Natural killer cell (primary cell): ENCODE results near the gene CALU. TPM values are rescaled to one million over a fixed set of nuclear protein-coding genes. Genes with fewer than 3 reads are reported as not detected.

Source experiments
- ATAC-seq, 3 donors: fragments of 150-1000 bp in 2 of 3; fragments of 200-7000 bp in 1 of 3; cut with Tn5 transposase; 1 replicate in 1 of 3; 2 replicates in 2 of 3; pipeline ENCODE4 v1.10.0; 2021; ENCODE audit warnings: mild to moderate bottlenecking in 2 of 3, moderate library complexity in 2 of 3
- DNase-seq, 2 donors: peaks; one replicate each; pipeline versions ENCODE4 v3.0.0 to v3.0.0-alpha.2; 2013 to 2021; ENCODE audit warnings: mixed read lengths in 1 of 2
- H3K27ac ChIP-seq: one replicate; pipeline ENCODE4 v1.5.1; 2013; ENCODE audit warnings: mild to moderate bottlenecking, low read length
- H3K27me3 ChIP-seq: one replicate; pipeline ENCODE4 v1.6.1; 2013; ENCODE audit warnings: low read length; ENCODE audit not compliant: control insufficient read depth, insufficient read depth
- H3K36me3 ChIP-seq: one replicate; pipeline ENCODE4 v1.6.1; 2013; ENCODE audit warnings: low read length; ENCODE audit not compliant: control insufficient read depth, insufficient read depth
- H3K4me1 ChIP-seq: one replicate; pipeline ENCODE4 v1.6.1; 2013; ENCODE audit warnings: low read length; ENCODE audit not compliant: control insufficient read depth, insufficient read depth
- H3K4me3 ChIP-seq: one replicate; pipeline ENCODE4 v1.5.1; 2013; ENCODE audit warnings: low read length
- H3K9me3 ChIP-seq: one replicate; pipeline ENCODE4 v1.6.1; 2013; ENCODE audit warnings: low read length; ENCODE audit not compliant: control insufficient read depth, insufficient read depth
- H3K27ac Mint-ChIP-seq, 2 donors: one replicate each; pipeline ENCODE4 v1.8.0; 2022; ENCODE audit warnings: mild to moderate bottlenecking in 2 of 2, mixed read lengths in 2 of 2, moderate library complexity in 1 of 2
- H3K27me3 Mint-ChIP-seq, 2 donors: one replicate each; pipeline ENCODE4 v1.8.0; 2022; ENCODE audit warnings: low read depth in 2 of 2, mixed read lengths in 2 of 2
- H3K36me3 Mint-ChIP-seq: one replicate; pipeline ENCODE4 v1.8.0; 2022; ENCODE audit warnings: mixed read lengths
- H3K4me1 Mint-ChIP-seq, 2 donors: one replicate each; pipeline ENCODE4 v1.8.0; 2022; ENCODE audit warnings: mixed read lengths in 2 of 2
- H3K4me3 Mint-ChIP-seq: one replicate; pipeline ENCODE4 v1.8.0; 2022; ENCODE audit warnings: mild to moderate bottlenecking, moderate library complexity, mixed read lengths
- H3K9me3 Mint-ChIP-seq, 2 donors: one replicate each; pipeline ENCODE4 v1.8.0; 2022; ENCODE audit warnings: mixed read lengths in 2 of 2
- CTCF ChIP-seq: fragments of 200-600 bp; IDR thresholded peaks from one replicate; pipeline ENCODE4 v1.8.0; 2022; ENCODE audit warnings: antibody characterized with exemption
- WGBS: methylation state at CpG from one replicate; pipeline ENCODE4 v1.1.7; 2013; ENCODE audit warnings: missing lambda C conversion rate; ENCODE audit not compliant: insufficient coverage; 5-methylcytosine and 5-hydroxymethylcytosine counted together
- intact Hi-C: fragments of 100-400 bp; cut with micrococcal nuclease; formaldehyde crosslinking; loops from one replicate; pipeline ENCODE4 v1.14.2; 2022
- total RNA-seq, 4 donors: library from RNA; stranded (reverse); fragments of 120-200 nt in 1 of 4; gene quantifications; one replicate each; pipeline versions ENCODE4 v1.2.3 to v1.2.4, GENCODE V29; 2013 to 2022

The CALU gene
- total RNA-seq, 3 donors from 2014 or later (not counting 1 experiment from before 2014, with no cell fraction given), result 25.9 to 31.7 (median 27.6) TPM

GRCh38 chr7:128738570-128739047, 550 bp upstream of the CALU start:
- Histone ChIP-seq H3K9me3 (no peaks in the 10 kb centered on the region), H3K27me3 (no peaks in the 10 kb centered on the region), H3K4me1 (peaks cover 11% of the 10 kb centered on the region), H3K36me3 (no peaks in the 10 kb centered on the region), H3K27ac (peak overlapping the region; percentile 74), H3K4me3 (peak overlapping the region; percentile 90)
- Mint-ChIP-seq H3K4me3 (peak overlapping the region; percentile 97), H3K9me3 (no peaks in the 10 kb centered on the region), H3K27ac (peak overlapping the region; percentile 97 to 99), H3K27me3 (peaks cover 0 to 7% of the 10 kb centered on the region in 2 donors), H3K36me3 (no peaks in the 10 kb centered on the region), H3K4me1 (peaks cover 35 to 36% of the 10 kb centered on the region in 2 donors)
- DNase-seq (no peak), ATAC-seq (peak in 2 of 3 donors; percentile 12 to 24)
- intact Hi-C loops, result loop anchor here (2.0 kb wide), 1 partner anchor 52 kb away; the partner anchor contains the start of gene CCDC136
- 1% methylated on average over 8 of the region's 8 CpGs for whole genome bisulfite sequencing
- TF ChIP-seq CTCF, result no peak

GRCh38 chr7:128739990-128740682, 977 bp downstream of the CALU start:
- DNase-seq (no peak), ATAC-seq (no peak)
- H3K4me1 ChIP-seq, result peaks cover 11% of the 10 kb centered on the region
- H3K27me3 ChIP-seq, result no peaks in the 10 kb centered on the region
- peak overlapping the region; percentile 97 to 99 for H3K27ac Mint-ChIP-seq
- H3K36me3 ChIP-seq, result no peaks in the 10 kb centered on the region
- no peaks in the 10 kb centered on the region for H3K36me3 Mint-ChIP-seq
- H3K4me3 ChIP-seq, result peak overlapping the region; percentile 90
- no peak for TF ChIP-seq CTCF
- no peaks in the 10 kb centered on the region for H3K9me3 Mint-ChIP-seq
- peak overlapping the region; percentile 97 for H3K4me3 Mint-ChIP-seq
- H3K9me3 ChIP-seq, result no peaks in the 10 kb centered on the region
- peaks cover 42% of the 10 kb centered on the region in 2 donors for H3K4me1 Mint-ChIP-seq
- WGBS, result 24% methylated on average over 10 of the region's 13 CpGs
- H3K27me3 Mint-ChIP-seq, result peaks cover 0 to 7% of the 10 kb centered on the region in 2 donors
- H3K27ac ChIP-seq, result peak overlapping the region; percentile 83
- intact Hi-C loops, result loop anchor here (2.0 kb wide), 1 partner anchor 51 kb away; the partner anchor contains the start of gene CCDC136

- H3K36me3 Mint-ChIP-seq, result no peaks in the 10 kb centered on the region
- peak overlapping the region; percentile 45 to 53 for H3K27ac Mint-ChIP-seq
- WGBS, result 85% methylated on average over 3 of the region's 3 CpGs
- no peaks in the 10 kb centered on the region for H3K9me3 Mint-ChIP-seq
- TF ChIP-seq CTCF, result no peak
- Histone ChIP-seq H3K36me3 (no peaks in the 10 kb centered on the region), H3K4me1 (peaks cover 11% of the 10 kb centered on the region), H3K9me3 (no peaks in the 10 kb centered on the region), H3K4me3 (no peak overlapping the region), H3K27ac (no peak overlapping the region), H3K27me3 (no peaks in the 10 kb centered on the region)
- DNase-seq (no peak), ATAC-seq (no peak)
- H3K4me1 Mint-ChIP-seq, result peaks cover 42% of the 10 kb centered on the region in 2 donors
- H3K27me3 Mint-ChIP-seq, result peaks cover 0 to 5% of the 10 kb centered on the region in 2 donors
- intact Hi-C loops, result no loop called here
- no peak overlapping the region for H3K4me3 Mint-ChIP-seq
These were observed 1.8 kb downstream of the CALU start for GRCh38 chr7:128740996-128741395.
